Stimulated activated CD4-positive, alpha-beta T cell treated with anti-CD3 and anti-CD28 coated beads, TNF-alpha, amount 100 ng/mL, for 1 hour (primary cell): ENCODE results near the gene TTK.
"Not testable (repeated sequence)": the region's sequence is repeated elsewhere in the genome, so short reads cannot be mapped to it uniquely, and the experiment has no call there.

ENCODE experiments used
- DNase-seq, 3 donors: peaks; one replicate each; pipeline ENCODE4 v3.0.0-alpha.2; 2020; ENCODE audit warnings: low read depth in 3 of 3, low spot score in 1 of 3

The TTK gene

GRCh38 chr6:80021131-80021530 lies 16.7 kb downstream of the TTK start:
- no peak for DNase-seq

- DNase-seq: no peak
These were observed 17.1 kb downstream of the TTK start for GRCh38 chr6:80021591-80021990.

- DNase-seq: no peak
These were observed 18.4 kb downstream of the TTK start for GRCh38 chr6:80022803-80023202.

GRCh38 chr6:80028589-80028988 lies 24.1 kb downstream of the TTK start:
- no peak for DNase-seq

- no peak for DNase-seq
These were observed 25.0 kb downstream of the TTK start for GRCh38 chr6:80029470-80029869.

- not testable (repeated sequence) for DNase-seq
These were observed 43.8 kb downstream of the TTK start for GRCh38 chr6:80048220-80048619.

GRCh38 chr6:80060774-80061173 lies 56.3 kb downstream of the TTK start:
- DNase-seq: no peak

- not testable (repeated sequence) for DNase-seq
These were observed 63.7 kb downstream of the TTK start for GRCh38 chr6:80068146-80068545.

GRCh38 chr6:80070431-80070830 lies 66.0 kb downstream of the TTK start:
- not testable (repeated sequence) for DNase-seq

- no peak for DNase-seq
These were observed 72.6 kb downstream of the TTK start for GRCh38 chr6:80077067-80077466.

GRCh38 chr6:80088637-80089036 lies 84.2 kb downstream of the TTK start:
- DNase-seq: no peak

GRCh38 chr6:80091506-80091905 lies 87.1 kb downstream of the TTK start:
- DNase-seq: no peak
